GM18507 (cell line): ENCODE results near the gene CIC.
"Not testable (repeated sequence)": the region's sequence is repeated elsewhere in the genome, so short reads cannot be mapped to it uniquely, and the experiment has no call there.

Source experiments
- DNase-seq: peaks from one replicate; pipeline ENCODE4 v3.0.0; 2011; ENCODE audit warnings: low read depth; ENCODE audit not compliant: insufficient read length; ENCODE audit errors: extremely low spot score
- FAIRE-seq: peaks from 2 replicates; lab custom pipeline; 2011; peaks lifted over from hg19 to GRCh38; lab: Jason Lieb, UNC

CIC gene

GRCh38 chr19:42325308-42325895, 56.4 kb downstream of the CIC start, which contains the start of gene MEGF8:
Gene MEGF8, plus strand, starts transcription at chr19:42325635. Its CDS starts 609 bp downstream, at chr19:42326244.
- FAIRE-seq (peak; percentile 100), DNase-seq (peak; percentile 97)

DNA sequence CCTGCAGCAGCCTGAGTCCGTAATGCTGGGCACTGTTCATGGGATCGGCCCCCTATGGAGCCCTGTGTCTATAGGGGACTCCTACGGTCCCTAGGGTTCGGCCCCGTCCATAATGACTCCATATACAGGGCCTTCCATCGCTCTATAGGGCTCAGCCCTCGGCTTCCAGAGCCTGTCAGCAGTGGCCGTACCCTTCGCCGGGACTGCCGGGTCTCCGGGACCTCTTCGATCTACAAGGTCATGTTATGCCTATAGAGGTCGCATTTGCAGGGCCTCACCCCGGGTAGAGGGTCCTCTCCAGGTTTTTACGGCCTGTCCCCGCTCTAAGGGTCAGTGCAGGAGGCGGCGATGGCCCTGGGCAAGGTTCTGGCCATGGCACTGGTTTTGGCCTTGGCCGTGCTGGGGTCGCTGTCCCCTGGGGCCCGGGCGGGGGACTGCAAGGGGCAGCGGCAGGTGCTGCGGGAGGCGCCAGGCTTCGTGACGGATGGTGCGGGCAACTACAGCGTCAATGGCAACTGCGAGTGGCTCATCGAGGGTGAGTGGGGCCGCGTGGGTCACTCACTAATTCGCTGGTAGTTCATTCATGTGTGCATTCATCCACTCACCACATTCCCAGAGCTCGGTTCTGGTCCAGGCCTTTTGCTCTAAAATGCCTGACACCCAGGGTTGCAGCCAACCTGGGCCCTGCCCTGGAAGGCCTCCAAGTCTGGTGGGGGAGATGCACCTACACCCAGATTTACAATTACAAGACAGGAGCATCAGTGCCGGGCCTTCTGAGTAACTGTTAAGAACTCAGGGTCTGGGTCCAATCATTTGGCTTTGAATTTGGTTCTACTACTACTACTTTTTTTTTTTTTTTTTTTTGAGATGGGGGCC, 57.1 kb downstream of the CIC start:
- no peak for DNase-seq
- FAIRE-seq, result no peak

DNA sequence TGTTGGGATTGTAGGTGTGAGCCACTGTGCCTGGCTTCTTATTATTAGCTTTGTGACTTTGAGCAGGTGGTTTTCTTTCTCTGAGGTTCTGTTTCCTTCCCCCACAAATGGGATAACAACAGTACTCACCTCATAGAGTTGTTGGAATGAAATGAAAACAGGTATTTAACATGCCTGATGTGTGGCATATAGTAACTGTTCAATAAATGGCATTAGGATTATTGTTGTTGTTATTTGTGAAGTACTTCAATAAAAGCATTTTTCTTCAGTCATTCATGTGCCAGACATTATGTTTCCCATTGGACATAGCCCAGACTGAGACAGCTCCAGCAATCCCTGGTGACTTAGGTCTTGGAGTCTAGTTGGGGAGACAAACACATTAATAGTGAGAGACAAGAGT, 57.9 kb downstream of the CIC start:
- DNase-seq (no peak), FAIRE-seq (no peak)

DNA sequence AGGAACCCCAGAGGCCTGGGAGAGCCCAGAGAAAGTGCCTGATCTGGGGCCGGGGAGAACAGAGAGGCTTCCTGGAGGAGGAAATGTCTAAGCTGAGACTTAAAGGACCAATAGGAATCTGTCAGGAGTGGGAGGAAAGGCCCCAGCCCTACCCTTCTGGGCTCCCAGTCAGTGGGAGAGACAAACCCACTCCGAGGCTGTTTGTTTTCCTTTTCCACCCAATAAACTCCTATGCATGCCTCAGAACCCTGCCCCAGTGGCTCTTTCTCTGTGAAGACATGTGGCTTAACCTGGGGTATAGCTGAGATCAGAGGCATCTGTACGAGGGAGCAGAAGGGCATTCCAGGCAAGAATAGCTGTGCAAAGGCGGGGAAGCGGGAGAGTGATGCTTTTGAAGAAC, 58.3 kb downstream of the CIC start:
- no peak for DNase-seq
- no peak for FAIRE-seq

DNA sequence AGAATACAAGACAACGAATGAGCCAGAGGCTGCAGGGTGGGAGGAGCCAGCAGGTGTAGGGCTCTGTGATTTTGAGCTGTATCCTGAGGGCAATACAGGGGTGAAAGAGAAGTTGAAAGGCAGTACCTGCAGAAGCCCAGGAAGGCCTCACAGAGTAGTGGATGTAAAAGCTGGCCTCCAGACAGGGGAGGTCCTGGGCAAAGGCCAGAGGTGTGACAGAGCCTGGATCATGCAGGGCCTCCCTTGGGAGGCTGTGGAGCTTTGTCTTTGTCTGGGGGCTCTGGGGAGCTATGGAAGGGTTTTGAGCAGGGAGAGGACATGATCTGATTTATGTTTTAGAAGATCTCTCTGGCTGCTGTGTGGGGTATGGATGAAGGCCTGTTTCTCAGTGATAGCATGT, 59.1 kb downstream of the CIC start:
- DNase-seq (no peak), FAIRE-seq (no peak)

DNA sequence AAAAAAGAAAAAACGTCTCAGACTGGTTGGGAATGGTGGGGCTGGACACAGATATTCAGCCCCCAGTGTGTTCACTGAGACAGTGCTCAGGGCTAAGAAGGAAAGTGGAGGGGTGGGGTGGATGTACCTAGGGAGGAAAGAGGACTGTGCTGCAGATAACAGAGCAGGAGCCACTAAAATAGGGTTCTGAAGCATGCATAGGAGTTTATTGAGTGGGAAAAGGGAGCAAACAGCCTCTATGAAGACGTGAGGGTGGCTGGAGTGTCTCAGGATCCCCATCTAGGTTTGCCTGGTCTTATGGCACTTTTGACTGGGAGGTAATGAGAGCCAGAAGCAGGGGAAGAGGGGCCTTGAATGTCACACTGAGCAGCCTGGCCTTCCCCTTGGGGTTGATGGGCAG, 59.8 kb downstream of the CIC start:
- FAIRE-seq, result no peak
- no peak for DNase-seq

DNA sequence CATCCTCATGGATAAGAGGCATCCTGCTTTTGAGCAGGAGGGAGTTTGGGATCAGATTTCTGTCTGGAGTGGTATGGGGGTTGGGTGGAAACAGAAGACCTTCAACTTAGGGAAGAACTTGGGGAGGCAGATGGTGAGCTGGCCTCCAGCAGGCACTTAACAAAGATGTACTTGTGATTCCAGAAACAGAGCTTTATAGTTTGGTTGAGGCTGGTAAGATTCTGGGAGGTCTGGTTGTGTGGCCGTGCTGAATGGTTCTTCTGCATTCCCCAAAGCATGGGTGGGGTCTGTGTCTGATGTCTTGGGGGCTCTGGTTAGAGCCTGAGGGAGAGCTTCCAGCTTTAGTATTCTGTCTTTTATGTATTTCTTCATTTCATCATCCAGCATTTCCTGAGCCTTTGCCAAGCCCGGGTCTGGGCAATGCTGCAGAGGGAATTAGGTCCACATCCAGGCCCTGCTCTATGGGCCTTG, 61.2 kb downstream of the CIC start:
- FAIRE-seq (no peak), DNase-seq (no peak)

GRCh38 chr19:42331333-42331732, 62.3 kb downstream of the CIC start:
- DNase-seq, FAIRE-seq: not testable (repeated sequence)

GRCh38 chr19:42332059-42332458, 63.0 kb downstream of the CIC start:
- DNase-seq, result no peak
- no peak for FAIRE-seq

DNA sequence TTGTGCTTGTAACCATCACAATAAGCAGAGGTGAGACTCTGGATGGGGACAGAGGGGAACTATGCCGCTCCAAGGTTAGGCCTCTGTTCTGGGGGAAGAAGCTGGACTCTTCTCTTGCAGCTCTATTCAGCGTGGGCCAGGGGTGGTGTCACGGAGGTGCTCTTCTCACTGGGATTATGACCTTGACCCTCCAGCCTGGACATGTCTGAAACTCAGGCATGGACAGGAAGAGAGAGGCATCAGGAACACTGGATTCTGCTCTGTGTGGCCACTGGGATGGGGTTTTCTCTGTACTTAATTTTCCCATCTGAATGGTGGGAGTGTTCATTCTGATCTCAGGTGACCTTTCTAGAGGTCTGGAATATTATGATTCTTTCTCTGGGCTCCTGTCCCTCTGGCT, 64.0 kb downstream of the CIC start:
- FAIRE-seq (no peak), DNase-seq (no peak)

GRCh38 chr19:42333975-42334696, 65.1 kb downstream of the CIC start:
- DNase-seq (no peak), FAIRE-seq (no peak)

GRCh38 chr19:42334697-42335373, 65.8 kb downstream of the CIC start:
- DNase-seq, result no peak
- no peak for FAIRE-seq

GRCh38 chr19:42335374-42335936, 66.4 kb downstream of the CIC start:
- no peak for DNase-seq
- no peak for FAIRE-seq

DNA sequence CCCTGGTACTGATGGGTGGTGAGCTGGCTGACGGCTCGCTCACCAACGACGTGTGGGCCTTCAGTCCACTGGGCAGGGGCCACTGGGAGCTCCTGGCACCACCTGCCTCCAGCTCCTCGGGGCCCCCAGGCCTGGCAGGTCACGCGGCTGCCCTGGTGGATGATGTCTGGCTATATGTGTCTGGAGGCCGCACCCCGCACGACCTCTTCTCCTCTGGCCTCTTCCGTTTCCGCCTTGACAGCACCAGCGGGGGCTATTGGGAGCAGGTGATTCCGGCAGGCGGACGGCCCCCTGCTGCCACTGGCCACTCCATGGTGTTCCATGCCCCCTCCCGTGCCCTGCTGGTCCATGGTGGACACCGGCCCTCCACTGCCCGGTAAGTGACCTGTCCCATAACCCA, 66.9 kb downstream of the CIC start:
- DNase-seq, result no peak
- no peak for FAIRE-seq

DNA sequence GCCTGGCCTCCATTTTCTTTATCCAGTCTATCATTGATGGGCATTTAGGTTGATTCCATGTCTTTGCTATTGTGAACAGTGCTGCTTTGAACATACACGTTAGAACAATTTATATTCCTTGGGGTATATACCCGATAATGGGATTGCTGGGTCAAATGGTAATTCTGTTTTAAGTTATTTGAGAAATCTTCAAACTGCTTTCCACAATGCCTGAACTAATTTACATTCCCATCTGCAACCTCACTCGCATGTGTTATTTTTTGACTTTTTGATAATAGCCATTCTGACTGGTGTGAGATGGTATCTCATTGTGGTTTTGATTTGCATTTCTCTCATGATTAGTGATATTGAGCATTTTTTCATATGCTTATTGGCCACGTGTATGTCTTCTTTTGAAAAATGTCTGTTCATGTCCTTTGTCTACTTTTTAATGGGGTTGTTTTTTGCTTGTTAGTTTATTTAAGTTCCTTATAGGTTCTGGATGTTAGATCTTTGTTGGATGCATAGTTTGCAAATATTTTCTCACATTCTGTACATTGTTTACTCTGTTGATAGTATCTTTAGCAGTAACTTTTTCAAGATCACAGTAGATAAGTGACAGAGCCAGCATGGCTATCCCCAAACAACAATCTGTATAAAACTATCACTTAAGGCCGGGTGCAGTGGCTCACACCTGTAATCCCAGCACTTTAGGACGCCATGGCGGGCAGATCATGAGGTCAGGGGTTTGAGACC, 70.2 kb downstream of the CIC start:
- FAIRE-seq, DNase-seq: not testable (repeated sequence)

DNA sequence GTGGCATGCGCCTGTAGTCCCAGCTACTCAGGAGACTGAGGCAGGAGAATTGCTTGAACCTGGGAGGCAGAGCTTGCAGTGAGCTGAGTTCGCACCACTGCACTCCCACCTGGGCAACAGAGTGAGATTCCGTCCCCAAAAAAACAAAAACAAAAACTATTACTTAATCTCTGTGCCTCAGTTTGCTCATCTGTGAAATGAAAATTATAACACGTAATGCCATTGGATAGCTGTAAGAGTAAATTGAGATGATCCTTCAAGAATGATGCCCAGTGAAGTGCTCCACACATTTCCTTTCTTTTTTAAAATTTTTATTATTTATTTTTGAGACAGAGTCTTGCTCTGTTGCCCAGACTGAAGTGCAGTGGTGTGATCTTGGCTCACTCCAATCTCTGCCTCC, 70.9 kb downstream of the CIC start:
- not testable (repeated sequence) for DNase-seq, FAIRE-seq

DNA sequence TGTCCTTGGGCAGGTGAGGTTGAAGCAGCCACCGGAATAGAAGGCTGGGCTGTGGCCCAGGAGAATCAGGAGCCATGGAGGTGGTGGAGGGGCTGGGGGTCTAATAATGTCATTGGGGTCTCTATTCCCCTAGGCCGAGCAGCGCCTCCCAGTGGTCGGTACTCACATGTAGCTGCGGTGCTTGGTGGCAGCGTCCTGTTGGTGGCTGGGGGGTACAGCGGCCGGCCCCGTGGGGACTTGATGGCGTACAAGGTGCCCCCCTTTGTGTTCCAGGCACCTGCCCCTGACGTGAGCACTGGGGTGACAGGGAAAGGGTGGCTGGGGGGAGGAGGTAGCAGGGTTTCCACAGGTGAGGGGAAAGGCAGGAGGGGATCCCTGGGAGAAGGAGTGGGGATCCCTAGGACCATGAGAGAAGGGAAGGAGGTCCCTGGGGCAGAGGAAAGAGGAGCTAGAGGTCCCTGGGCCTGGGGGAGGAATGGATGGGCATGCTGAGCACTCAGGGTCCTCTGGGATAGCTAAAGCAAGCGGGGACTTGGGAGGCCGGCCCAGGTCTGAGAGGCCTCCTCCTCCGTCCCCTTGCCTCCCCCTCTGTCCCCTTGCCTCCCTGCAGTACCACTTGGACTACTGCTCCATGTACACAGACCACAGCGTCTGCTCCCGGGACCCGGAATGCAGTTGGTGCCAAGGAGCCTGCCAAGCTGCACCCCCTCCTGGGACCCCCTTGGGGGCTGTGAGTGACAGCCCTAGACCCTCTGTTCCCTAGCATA, 74.5 kb downstream of the CIC start:
- FAIRE-seq (no peak), DNase-seq (no peak)

DNA sequence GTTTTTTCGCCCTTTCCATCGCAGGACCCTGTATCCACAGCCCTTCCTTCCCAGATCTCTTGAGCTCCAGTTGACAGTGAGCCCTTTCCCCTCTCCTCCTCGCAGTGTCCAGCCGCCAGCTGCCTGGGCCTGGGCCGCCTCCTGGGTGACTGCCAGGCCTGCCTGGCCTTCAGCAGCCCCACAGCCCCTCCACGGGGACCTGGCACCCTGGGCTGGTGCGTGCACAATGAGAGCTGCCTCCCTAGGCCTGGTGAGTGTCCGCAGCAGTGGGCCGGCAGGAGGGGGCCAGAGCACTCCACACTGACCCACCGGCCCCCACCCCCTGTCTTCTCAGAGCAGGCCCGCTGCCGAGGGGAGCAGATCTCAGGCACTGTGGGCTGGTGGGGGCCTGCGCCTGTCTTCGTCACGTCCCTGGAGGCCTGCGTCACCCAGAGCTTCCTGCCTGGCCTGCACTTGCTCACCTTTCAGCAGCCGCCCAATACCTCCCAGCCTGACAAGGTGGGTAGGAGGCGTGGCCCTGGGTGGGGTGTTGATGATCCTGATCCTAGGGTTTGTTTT, 75.4 kb downstream of the CIC start:
- FAIRE-seq (no peak), DNase-seq (no peak)
